Hepatocyte (in vitro differentiated cells): ENCODE results near the gene DGCR8.

Experiments
- CTCF ChIP-seq: fragments of 200-600 bp; sonication (generic); IDR thresholded peaks from 2 replicates; pipeline ENCODE4 v1.5.1; 2016; ENCODE audit warnings: antibody characterized with exemption, mild to moderate bottlenecking; ENCODE audit not compliant: poor library complexity
- EZH2phosphoT487 ChIP-seq: fragments of 200-600 bp; sonication (generic); IDR thresholded peaks from one replicate; pipeline ENCODE4 v1.6.1; 2018; ENCODE audit warnings: antibody characterized with exemption, mild to moderate bottlenecking, low read depth, moderate library complexity; ENCODE audit not compliant: unreplicated experiment, severe bottlenecking

- TF ChIP-seq CTCF, result no peak
- TF ChIP-seq EZH2phosphoT487, result no peak
Measured at GRCh38 chr22:20031732-20032406, 48.2 kb upstream of the DGCR8 start.
